ENCODE results near the gene SCNN1G. TPM values are rescaled to one million over a fixed set of nuclear protein-coding genes. Genes with fewer than 3 reads are reported as not detected.

SCNN1G gene
- total and polyA plus RNA-seq, 2 of the 13 experiments (the other 11 are each of a cell fraction or from before 2014, with no cell fraction given) = not detected

GRCh38 chr16:23182206-23182678 lies 303 bp upstream of the SCNN1G start (continued):
- 0 out of 2 replicates have a peak, but pooled peaks have one; percentile 31 for TF ChIP-seq PATZ1 (CRISPR knock-in tag; IDR thresholded peaks at IDR 0.05)
- 0 out of 2 replicates have a peak, but pooled peaks have one; percentile 19 for TF ChIP-seq PCBP1 (IDR thresholded peaks at IDR 0.05; ENCODE audit: borderline replicate concordance, low read depth, low read length)
- TF ChIP-seq ATF2 (CRISPR knock-in tag; IDR thresholded peaks at IDR 0.05) = peak; percentile 66; the same call in 1 of the 2 replicates
- TF ChIP-seq RNF219 (CRISPR knock-in tag; IDR thresholded peaks at IDR 0.05) = no peak
- no peak for TF ChIP-seq ZNF281 (CRISPR knock-in tag; IDR thresholded peaks at IDR 0.05; ENCODE audit: borderline replicate concordance)
- TF ChIP-seq ZNF674 (CRISPR knock-in tag; IDR thresholded peaks at IDR 0.05; ENCODE audit: low read depth) = no peak
- TF ChIP-seq ZNF251 (CRISPR knock-in tag; IDR thresholded peaks at IDR 0.05) = no peak
- TF ChIP-seq ZNF414 (CRISPR knock-in tag; IDR thresholded peaks at IDR 0.05) = no peak
- TF ChIP-seq ZNF777 (CRISPR knock-in tag; IDR thresholded peaks at IDR 0.05) = no peak
- 0 out of 2 replicates have a peak, but pooled peaks have one; percentile 48 for TF ChIP-seq ZNF580 (CRISPR knock-in tag; IDR thresholded peaks at IDR 0.05; ENCODE audit: borderline replicate concordance, low read depth)
- no peak for TF ChIP-seq CEBPZ (IDR thresholded peaks at IDR 0.05; ENCODE audit: low read length)
- no peak for TF ChIP-seq ZMYM3 (CRISPR knock-in tag; IDR thresholded peaks at IDR 0.05)
- TF ChIP-seq NCOR1 (IDR thresholded peaks at IDR 0.05; ENCODE audit: borderline replicate concordance, low read length) = no peak
- peak; percentile 56; the same call in 1 of the 2 replicates for TF ChIP-seq ZC3H13 (CRISPR knock-in tag; IDR thresholded peaks at IDR 0.05)
- TF ChIP-seq MED8 (CRISPR knock-in tag; IDR thresholded peaks at IDR 0.05; ENCODE audit: insufficient replicate concordance) = no peak
- no peak for TF ChIP-seq POLR2G (IDR thresholded peaks at IDR 0.05; ENCODE audit: low read depth, low read length)

Measured in HepG2 (cell line).